Gastroesophageal sphincter (tissue), 3 donors: ENCODE results near the gene ZNF142.

Experiments
- POLR2A ChIP-seq, 2 donors: fragments of 450-650 bp; IDR thresholded peaks; one replicate each; pipeline ENCODE4 v1.6.1; 2017; ENCODE audit warnings: antibody characterized with exemption in 2 of 2, mild to moderate bottlenecking in 2 of 2, moderate library complexity in 1 of 2
- POLR2AphosphoS5 ChIP-seq: sonication (generic); formaldehyde crosslinking; IDR thresholded peaks from one replicate; pipeline ENCODE4 v1.6.1; 2017; ENCODE audit warnings: antibody characterized with exemption
- TF ChIP-seq, protein P1 (sequence below), 4 experiments: fragments of 200-600 bp in 2 of 4; fragments of 450-650 bp in 2 of 4; sonication (generic) in 1 of 4; IDR thresholded peaks; one replicate each; pipeline ENCODE4 v1.5.1; 2017 to 2019; ENCODE audit warnings: antibody characterized with exemption in 4 of 4, mild to moderate bottlenecking in 2 of 4, moderate library complexity in 2 of 4

DNA sequence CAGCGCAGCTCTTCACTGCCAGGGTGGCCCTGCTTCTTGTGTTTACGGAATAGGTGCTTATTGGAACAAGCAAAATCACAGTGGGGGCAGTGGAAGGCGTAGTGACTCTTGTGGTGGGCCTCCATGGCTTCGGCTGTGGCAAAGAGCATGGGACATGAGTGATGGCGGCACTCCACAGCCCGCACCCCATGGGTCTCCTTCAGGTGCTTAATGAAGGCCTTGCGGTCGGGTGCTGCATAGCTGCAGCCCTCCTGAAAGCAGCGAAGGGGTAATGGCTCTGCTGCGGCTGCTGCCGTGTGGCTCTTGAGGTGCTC lies 10.7 kb downstream of the ZNF142 start:
- TF ChIP-seq, protein P1, sequence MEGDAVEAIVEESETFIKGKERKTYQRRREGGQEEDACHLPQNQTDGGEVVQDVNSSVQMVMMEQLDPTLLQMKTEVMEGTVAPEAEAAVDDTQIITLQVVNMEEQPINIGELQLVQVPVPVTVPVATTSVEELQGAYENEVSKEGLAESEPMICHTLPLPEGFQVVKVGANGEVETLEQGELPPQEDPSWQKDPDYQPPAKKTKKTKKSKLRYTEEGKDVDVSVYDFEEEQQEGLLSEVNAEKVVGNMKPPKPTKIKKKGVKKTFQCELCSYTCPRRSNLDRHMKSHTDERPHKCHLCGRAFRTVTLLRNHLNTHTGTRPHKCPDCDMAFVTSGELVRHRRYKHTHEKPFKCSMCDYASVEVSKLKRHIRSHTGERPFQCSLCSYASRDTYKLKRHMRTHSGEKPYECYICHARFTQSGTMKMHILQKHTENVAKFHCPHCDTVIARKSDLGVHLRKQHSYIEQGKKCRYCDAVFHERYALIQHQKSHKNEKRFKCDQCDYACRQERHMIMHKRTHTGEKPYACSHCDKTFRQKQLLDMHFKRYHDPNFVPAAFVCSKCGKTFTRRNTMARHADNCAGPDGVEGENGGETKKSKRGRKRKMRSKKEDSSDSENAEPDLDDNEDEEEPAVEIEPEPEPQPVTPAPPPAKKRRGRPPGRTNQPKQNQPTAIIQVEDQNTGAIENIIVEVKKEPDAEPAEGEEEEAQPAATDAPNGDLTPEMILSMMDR (IDR thresholded peaks at IDR 0.05): peak in 1 of 4 experiments; percentile 1
- TF ChIP-seq POLR2A (IDR thresholded peaks at IDR 0.05) (no peak), POLR2AphosphoS5 (no peak)
